GM18511 (cell line): ENCODE data around the gene SHISA5.
"Not testable (repeated sequence)": the region's sequence is repeated elsewhere in the genome, so short reads cannot be mapped to it uniquely, and the experiment has no call there.

Experiments
- ATAC-seq: cut with Tn5 transposase; IDR thresholded peaks from one replicate; pipeline ENCODE4 v1.9.1; 2021; ENCODE audit warnings: mild to moderate bottlenecking, moderate library complexity; ENCODE audit not compliant: unreplicated experiment

SHISA5 gene

GRCh38 chr3:48478626-48479555, 25.1 kb downstream of the SHISA5 start:
- ATAC-seq: no peak

DNA sequence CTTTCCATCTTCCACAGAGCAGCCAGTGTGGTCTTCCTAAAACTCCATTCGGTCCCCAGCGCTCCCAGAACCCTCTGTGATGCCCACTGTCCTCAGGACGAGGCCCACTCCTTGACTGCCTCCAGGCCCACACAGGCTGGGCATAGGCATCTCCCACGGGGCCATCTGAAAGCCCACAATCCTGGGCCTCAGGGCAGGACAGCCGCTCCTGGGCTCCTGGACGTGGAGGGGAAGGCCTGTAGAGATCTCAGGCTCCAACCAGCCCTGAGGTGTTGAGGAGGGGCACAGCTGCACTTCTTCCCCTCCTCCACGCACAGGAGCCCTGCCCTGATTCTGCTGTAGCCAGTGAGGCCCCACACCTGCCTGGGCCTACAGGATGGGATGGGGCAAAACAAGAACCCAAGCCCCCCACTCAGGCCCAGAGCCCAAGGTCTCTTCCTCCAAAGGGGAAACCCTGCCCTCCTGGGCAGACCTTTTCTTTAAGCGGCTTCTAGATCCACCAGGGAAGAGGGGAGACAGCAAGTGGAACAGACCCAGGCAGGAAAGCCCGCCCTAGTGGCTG, 25.9 kb downstream of the SHISA5 start:
- ATAC-seq: no peak

- ATAC-seq: no peak
Observed at GRCh38 chr3:48476426-48477053, 27.4 kb downstream of the SHISA5 start.

DNA sequence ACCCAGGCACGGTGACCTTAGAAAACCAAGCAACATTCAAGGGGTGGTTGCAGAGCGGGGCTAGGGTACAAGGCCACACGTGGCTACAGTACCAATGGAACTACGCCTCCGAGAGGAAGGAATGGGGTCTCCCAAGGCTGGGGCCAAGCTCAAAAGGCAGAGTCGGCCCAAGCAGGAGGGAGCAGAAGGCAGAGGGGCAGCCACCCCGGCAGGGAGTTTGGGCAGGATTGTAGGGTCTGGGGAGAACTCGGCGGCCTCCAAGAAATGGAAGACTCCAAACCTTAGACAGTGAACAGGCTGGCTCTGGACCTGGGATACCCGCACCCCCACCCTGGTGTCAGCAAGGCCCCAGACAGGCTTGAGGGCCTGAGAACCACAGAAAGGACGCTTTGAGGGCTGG, 28.8 kb downstream of the SHISA5 start:
- ATAC-seq: no peak

- ATAC-seq: no peak
Observed at GRCh38 chr3:48474619-48475018, 29.4 kb downstream of the SHISA5 start.

DNA sequence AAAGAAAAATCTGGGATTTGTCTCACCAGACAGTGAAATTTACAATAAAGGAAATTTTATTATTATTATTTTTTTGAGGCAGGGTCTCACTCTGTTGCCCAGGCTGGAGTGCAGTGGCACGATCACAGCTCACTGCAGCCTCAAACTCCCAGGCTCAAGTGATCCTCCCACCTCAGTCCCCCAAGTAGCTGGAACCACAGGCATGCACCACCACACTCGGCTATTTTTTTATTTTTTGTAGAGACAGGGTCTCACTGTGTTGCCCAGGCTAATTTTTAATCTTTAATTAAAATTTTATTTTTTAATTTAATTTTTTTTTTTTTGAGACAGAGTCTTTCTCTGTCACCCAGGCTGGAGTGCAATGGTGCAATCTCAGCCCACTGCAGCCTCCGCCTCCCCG, 29.9 kb downstream of the SHISA5 start:
- not testable (repeated sequence) for ATAC-seq

GRCh38 chr3:48473617-48473952, 30.4 kb downstream of the SHISA5 start:
- no peak for ATAC-seq

- peak; percentile 83 for ATAC-seq
Observed at GRCh38 chr3:48472923-48473616, 30.9 kb downstream of the SHISA5 start.

DNA sequence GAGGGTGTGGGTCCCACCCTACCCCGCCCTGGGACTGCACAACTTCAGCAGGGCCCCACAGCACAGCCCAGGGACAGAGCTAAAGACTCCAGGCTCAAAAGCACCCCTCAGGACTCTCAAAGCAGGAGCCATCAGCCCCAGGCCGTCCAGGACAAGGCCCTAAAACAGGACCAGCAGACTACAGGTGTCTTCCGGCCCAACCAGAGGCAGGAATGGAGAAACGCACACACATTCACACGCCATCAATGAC, 31.4 kb downstream of the SHISA5 start:
- peak; percentile 31 for ATAC-seq

DNA sequence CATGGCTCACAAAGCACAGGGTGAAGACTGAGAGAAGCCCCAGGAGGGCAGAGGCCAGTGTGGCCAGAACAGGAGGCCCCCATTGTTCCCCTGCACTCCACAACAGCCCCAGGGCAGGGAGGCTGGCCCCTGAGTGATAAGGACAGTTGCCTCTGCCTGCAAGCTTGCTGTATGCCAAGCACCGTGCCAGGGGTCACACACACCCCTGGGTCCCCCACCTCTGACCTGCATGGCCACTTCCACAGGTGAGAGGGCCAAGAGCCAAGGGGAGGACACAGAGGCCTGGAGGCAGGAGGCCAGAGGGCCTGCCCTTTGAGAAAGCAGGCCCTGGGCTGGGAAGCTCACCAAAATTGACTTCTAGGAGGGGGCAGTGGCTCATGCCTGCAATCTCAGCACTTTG, 33.7 kb downstream of the SHISA5 start:
- no peak for ATAC-seq

- no peak for ATAC-seq
Observed at GRCh38 chr3:48469046-48469915, 34.7 kb downstream of the SHISA5 start.

GRCh38 chr3:48468329-48468731, 35.6 kb downstream of the SHISA5 start:
- no peak for ATAC-seq

GRCh38 chr3:48467473-48468267, 36.3 kb downstream of the SHISA5 start:
- ATAC-seq: no peak

GRCh38 chr3:48467110-48467454, 36.9 kb downstream of the SHISA5 start:
- no peak for ATAC-seq

DNA sequence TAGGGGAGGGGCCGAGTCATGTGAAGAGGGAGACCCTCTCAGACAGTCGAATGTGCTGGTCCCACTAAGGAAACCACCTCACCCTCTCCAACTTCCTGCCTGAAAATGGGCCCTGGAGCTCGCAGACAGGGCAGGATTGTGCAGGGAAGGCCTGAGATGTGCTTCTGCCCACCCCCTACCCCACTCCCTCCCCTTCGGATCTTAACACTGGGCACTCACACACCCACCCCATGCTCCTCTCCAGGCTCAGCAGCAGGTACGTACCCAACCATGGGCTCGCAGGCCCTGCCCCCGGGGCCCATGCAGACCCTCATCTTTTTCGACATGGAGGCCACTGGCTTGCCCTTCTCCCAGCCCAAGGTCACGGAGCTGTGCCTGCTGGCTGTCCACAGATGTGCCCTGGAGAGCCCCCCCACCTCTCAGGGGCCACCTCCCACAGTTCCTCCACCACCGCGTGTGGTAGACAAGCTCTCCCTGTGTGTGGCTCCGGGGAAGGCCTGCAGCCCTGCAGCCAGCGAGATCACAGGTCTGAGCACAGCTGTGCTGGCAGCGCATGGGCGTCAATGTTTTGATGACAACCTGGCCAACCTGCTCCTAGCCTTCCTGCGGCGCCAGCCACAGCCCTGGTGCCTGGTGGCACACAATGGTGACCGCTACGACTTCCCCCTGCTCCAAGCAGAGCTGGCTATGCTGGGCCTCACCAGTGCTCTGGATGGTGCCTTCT, 37.4 kb downstream of the SHISA5 start:
- ATAC-seq: peak; percentile 32

DNA sequence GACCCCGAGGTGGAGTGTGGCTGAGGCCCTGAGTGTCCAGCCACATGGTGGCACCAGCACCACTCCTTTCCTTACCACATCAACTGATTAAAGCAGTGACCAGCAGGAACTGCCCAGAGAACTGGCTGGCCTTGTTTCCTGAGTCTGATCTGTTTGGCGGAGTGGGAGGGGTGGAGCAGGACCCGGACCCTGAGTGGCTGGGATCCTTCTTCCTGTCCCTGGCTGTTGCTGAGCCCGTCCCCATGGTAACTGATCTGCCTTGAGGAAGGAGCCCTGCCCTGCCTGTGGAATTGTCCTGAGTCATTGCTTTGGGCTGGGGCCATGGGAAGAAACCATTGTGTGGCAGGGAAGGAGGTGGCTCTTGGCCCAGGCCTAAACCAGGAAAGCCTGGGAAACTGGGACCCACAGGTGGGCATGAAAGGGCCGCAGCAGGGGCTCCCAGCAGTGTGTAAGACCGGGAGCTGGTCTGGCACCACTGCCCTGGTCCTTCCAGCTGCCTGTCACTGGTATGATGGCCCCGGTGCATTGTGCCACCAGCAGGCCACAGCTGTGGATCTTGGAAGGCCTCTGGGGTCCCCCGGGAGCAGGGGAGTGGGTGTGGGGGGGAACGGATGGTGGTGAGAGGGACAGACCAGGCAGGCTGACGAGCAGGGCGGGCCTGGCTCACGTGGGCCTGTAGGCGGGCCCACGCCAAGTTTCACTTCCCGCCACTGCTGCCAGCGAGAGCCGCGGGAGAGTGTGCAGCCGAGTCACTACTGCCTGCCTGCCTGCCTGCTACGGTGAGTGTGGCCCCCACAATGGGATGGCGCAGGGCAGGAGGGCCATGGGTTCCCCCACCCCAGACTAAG, 38.2 kb downstream of the SHISA5 start:
- ATAC-seq: peak; percentile 91

GRCh38 chr3:48465237-48465530, 38.8 kb downstream of the SHISA5 start:
- ATAC-seq: no peak

- no peak for ATAC-seq
Observed at GRCh38 chr3:48464713-48465221, 39.2 kb downstream of the SHISA5 start.

DNA sequence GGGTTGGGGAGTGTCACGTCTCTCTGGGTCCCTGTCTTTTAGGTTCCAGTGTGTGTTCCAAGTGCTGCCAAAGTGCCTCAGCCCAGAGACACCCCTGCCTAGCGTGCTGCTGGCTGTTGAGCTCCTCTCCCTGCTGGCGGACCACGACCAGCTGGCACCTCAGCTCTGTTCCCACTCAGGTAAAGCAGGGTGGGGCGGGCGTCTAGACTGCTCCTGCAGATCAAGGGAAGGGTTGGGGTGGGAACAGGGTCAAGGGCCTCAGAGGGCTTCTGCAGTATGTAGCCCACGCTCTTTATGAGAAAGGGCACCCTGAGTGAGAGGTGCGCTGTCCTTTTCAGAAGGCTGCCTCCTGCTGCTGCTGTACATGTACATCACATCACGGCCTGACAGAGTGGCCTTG, 40.3 kb downstream of the SHISA5 start:
- ATAC-seq: no peak
